Retinal pigment epithelial cell (primary cell): ENCODE data around the gene FLRT3.

Experiments used
- DNase-seq: peaks from one replicate; pipeline ENCODE4 v3.0.0-alpha.2; 2010; ENCODE audit warnings: low read depth
- H3K4me3 ChIP-seq: 2 replicates; pipeline ENCODE4 v1.5.1; 2011; ENCODE audit warnings: mild to moderate bottlenecking, low read length, control low read depth, moderate library complexity
- CTCF ChIP-seq: conservative IDR thresholded peaks from 2 replicates; pipeline ENCODE4 v1.5.1; 2011; ENCODE audit warnings: low read depth, low read length, control low read depth, inconsistent platforms

The FLRT3 gene

GRCh38 chr20:14343491-14344065 lies 6.2 kb upstream of the FLRT3 start:
- DNase-seq = no peak
- TF ChIP-seq CTCF = no peak
- no peak overlapping the region for H3K4me3 ChIP-seq

GRCh38 chr20:14342918-14343317 lies 5.5 kb upstream of the FLRT3 start:
- no peak for TF ChIP-seq CTCF
- H3K4me3 ChIP-seq = no peak overlapping the region

GRCh38 chr20:14341801-14342200 lies 4.4 kb upstream of the FLRT3 start:
- TF ChIP-seq CTCF = no peak
- no peak for DNase-seq
- H3K4me3 ChIP-seq = no peak overlapping the region

More at GRCh38 chr20:14342918-14343317, 5.5 kb upstream of the FLRT3 start:
- no peak for DNase-seq

GRCh38 chr20:14336686-14337085 lies 726 bp downstream of the FLRT3 start:
- peak; percentile 28 for TF ChIP-seq CTCF
- peak overlapping the region; percentile 78 for H3K4me3 ChIP-seq
- no peak for DNase-seq

- no peak for TF ChIP-seq CTCF
- DNase-seq = no peak
- peak overlapping the region; percentile 78 for H3K4me3 ChIP-seq
These were observed 2.4 kb downstream of the FLRT3 start for GRCh38 chr20:14335052-14335451.

- peak; percentile 73 for TF ChIP-seq CTCF
These were observed 3.0 kb downstream of the FLRT3 start for GRCh38 chr20:14334306-14334930.

GRCh38 chr20:14333721-14334120 lies 3.7 kb downstream of the FLRT3 start:
- DNase-seq = no peak
- H3K4me3 ChIP-seq = no peak overlapping the region
- TF ChIP-seq CTCF = no peak

More at GRCh38 chr20:14334306-14334930, 3.0 kb downstream of the FLRT3 start:
- peak overlapping the region; percentile 78 for H3K4me3 ChIP-seq
- DNase-seq = peak; percentile 37
